HG03457 (cell line): ENCODE measurements around the gene GRHL3.

Experiments used
- ATAC-seq: cut with Tn5 transposase; IDR thresholded peaks from one replicate; pipeline ENCODE4 v1.9.1; 2021; ENCODE audit warnings: moderate number of reproducible peaks; ENCODE audit not compliant: unreplicated experiment

Gene GRHL3

DNA sequence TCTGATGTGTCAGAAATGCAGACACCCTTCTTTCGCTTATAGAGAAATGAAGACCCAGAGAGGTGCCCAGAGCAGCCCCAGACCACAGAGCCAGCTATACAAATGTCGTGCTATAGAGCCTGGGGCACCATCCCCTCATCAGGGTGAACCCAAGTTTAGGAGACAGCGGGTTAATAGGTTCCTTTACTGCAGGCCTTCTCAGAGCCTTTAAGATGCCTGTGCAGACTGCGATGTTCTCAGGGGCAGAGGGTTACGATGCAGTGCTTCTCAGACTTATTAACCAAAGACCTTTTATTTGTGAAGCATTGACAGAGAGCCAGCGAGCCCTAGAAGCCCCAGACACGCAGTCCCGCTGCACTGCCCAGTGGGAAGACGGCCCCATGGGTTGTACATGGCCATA is 47.5 kb downstream of the GRHL3 start:
- ATAC-seq: no peak

DNA sequence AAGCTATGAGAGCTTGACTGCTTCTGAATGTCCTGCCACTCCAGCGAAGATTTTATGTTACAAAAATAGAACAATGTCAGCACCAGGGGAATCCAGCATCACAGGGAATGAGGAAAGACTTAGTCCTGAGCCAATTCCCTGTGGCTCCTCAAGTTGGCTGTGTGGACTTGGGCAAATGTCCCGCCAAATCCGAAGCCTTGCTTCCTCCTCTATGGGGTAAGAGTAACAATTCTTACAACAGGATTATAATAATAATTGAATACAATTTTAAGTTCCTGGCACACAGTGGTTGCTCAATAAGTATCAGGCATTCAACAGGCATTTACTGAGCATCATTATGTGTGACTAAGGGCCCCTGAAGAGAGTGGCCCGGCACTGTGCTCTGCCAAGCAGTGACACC is 50.0 kb downstream of the GRHL3 start:
- no peak for ATAC-seq

DNA sequence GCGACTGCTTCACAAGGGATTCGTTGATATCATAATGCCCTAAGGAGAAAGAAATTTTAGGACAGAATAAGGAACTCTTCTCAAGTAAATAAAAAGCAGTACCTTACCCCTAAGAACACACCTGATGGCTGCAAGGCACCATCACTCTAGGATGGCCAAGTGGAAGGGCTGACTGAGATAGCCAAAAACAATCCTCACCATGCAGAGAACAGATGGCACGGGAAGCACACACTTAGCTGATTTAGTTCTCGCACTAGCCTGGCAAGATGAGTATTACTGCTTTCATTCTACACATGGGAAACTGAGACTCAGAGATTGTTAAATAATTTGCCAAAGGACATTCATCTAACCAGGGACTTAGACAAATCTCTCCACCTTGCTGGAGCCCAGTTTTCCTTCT is 50.6 kb downstream of the GRHL3 start:
- ATAC-seq: no peak

DNA sequence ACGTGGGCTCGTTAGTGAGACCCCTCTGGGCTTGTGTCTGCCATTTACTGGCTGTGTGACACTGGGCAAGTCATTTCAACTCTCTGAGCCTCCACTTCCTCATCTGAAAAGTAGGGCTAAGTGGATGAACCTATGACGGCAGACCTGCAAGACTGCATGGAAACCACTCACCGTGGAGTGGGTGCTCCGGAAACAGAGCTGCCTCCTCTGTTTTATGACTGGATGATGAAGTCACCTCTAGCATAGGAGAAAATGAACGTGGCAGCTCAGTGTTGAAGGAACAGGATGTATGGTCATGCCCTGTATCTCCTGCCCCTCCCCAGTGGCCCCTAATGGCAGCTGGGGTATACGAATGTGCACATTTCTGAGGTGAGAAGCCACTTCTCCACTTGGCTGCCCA is 53.9 kb downstream of the GRHL3 start:
- no peak for ATAC-seq

DNA sequence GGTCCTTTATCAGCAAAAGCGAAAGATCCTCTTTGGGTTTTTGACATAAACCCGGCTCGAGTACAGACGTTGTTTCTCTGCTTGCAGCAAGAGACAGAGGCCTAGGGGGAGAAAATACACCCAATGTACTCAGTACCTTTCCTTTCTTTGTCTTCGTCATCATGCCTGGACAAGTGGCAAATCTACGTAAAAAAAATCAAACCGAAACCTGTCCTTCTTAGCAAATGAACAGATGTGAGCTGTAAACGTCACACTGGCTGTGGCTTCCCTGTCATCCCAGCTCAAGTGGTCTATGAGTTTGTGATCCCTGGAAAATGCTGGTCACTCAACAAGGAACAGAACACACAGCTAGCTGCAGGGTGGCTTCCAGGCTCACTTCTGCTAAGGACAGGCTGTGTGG is 54.6 kb downstream of the GRHL3 start:
- no peak for ATAC-seq

DNA sequence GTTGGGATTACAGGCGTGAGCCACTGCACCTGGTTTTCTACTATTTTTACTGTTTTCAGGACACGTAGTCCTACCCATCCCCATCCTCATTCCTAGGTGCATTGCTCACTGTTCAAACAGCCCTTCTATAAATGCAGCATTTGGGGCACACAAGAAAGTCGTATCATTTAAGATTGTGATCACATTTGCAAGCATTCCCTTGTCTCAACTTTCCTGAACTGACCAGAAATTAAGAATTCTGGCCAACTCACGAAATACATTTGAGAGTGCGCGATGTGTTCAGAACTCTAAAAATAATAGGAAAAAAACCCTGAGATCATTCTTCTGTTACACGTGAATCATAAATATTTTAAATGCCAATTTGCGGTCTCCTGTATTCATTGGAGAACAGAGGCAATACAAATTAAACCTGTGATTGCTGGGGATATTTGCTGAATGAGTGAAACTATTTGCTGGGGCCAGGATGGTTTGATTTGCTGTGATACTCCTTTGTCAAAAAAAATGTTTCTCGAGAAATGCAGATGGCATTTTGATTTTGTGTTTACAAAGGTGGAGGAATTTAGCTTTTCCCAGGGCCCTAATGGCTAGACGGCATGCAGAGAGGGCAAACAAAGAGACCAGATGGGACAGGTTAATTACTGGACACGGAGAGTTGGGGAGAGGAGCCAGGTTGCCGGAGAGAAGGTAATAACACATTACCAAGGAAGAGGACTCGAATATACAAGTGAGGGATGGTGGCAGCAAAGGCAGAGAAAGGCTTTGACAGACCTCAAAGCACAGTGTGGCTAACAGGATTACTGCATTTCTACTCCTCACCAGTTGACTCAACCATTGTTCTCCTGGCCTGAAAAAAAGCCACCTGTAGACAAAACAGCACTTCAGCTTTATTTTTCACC is 56.0 kb downstream of the GRHL3 start:
- ATAC-seq: no peak

DNA sequence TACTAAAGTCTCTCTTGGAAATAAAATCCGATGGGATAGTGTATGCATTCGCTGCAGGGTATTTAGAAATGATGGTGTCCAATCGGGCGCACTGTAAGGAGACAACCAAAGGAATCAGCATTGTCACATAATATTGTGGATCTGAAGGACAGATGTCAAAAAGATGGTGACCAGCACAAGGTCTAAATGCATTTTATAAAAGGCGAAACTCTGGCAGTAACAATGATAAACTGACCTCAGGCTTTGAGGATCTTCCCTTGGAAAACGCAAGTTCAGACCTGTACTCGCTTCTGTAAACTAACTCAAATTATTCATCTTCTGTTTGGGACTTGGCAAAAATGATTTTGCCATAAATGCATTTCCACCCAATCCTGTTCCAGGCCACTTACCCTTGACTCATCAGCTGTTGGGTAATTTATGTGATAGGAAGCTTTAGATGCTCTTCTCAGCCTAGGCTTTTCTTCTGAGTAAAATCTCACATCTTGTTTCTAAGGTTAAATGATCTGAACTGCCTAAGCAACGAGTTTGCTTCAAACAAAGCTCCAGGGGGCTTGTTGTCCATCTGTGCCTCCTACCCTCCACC is 60.7 kb downstream of the GRHL3 start:
- ATAC-seq: no peak

DNA sequence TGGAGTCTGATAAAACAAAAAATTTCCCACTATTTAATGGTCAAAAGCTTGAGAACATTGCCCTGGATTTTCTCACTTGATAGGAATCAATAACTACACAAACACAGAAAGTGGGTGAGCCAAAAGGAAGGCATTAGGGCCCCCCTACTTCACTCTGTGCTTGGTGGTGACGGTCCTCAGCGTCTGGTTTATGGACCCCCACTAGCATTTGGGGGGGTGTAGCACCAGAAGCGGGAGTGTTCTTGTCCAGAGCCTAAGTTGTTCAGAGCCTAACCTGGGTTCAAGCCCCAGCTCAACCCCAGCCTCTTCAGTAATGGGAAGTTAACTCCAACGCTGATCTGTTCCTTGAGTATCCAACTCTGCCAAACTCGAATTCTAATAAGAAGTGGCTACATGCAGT is 61.4 kb downstream of the GRHL3 start:
- ATAC-seq: no peak

DNA sequence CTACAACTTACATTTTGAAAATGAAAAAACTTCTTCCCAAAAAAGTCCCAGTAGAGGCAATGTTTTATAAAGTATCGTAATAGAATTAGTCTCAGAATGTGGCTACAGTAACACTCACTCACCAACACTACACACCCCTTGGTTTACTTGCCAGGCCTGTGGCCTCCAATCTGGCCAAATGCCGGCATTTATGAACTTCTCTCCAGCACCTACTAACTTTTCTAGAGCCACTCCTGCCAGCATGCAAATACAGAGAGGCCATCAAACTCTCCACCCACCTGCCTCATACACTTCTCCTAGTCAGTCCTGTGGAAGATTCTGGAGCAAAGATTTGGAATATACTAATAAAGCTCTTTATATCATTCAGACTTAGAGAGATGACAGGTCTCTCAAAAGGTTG is 62.1 kb downstream of the GRHL3 start:
- no peak for ATAC-seq

DNA sequence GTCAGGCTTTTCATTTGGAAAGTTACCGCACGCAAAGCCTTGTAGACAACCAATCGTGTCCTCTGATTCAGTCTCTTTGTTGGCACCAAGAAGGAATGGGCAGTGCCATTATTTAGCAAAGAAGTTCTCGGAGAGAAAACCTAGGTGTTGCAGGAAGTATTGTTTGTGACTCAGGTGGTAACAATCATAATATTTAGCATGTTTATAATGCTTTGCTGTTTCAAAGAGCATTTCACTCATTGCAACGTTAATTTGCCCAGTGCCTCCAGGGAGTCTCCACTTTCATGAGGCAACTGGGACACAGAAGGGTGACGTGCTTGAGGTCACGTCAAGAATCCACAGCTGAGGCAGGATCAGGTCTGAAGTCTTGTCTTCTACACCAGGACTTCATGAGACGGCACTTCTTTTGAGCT is 63.0 kb downstream of the GRHL3 start:
- ATAC-seq: no peak

DNA sequence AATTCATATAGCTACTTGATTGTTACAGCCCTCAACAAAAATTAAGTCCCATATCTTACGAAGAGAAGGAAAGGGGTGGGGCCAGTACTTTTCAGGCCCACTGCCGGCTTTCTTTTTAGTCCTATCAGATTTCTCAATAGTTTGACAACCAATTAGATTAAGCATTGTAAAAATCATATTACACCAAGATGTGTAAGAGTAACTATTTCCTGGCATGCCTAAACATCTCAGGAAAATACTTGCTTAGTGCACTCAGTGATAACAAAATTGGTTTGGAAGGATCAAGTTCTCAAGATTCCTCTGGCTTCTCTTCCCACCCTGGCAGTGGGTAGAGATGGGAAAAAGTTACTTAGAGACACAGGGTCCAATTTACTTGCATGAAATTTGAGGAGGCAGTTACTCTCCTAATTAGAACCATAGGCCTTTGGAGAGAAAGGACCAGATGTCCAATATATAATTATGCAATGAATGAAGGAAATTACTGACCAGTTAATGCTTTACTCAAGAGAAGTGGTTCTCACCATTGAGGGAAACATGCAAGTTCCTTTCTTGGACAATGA is 64.3 kb downstream of the GRHL3 start:
- no peak for ATAC-seq

DNA sequence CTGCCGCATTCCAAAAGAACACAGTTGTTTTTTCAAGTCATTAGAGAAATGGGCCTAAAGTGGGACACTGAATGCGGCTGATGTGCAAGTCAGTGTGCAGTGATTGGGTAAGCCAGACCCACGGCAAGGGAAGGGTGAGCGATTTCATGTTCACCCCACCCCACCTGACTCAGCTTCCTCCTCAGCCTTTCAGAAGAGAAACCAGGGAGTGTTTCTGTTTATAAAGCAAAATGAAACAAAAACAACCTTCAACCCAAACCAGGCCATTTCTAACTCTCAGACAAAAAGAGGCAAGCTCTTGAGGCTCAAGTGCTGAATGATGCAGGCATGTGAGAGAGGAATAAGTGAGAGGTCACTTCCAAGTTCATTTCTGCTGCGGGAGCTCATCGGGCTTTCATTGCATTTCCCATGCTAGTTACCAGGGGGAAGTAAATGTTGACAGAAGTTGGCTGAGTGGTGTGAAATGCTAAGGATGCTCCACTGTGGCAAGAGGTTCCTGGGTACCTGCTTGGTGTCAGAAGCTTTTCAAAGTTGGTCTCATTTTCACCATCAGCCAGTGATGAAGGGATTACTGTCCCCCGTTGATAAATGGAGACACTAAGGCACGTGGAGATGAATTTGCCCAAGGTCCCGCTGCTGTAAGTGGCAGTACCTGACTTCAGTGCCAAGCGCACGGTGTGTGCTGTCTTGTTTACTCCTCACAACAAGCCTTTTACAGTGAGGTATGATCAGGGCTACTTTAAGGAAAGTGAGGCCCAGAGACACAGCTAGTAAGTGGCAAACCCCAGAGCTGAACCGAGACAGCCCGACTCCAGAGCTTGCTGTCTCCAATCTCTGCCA is 65.3 kb downstream of the GRHL3 start:
- ATAC-seq: no peak

DNA sequence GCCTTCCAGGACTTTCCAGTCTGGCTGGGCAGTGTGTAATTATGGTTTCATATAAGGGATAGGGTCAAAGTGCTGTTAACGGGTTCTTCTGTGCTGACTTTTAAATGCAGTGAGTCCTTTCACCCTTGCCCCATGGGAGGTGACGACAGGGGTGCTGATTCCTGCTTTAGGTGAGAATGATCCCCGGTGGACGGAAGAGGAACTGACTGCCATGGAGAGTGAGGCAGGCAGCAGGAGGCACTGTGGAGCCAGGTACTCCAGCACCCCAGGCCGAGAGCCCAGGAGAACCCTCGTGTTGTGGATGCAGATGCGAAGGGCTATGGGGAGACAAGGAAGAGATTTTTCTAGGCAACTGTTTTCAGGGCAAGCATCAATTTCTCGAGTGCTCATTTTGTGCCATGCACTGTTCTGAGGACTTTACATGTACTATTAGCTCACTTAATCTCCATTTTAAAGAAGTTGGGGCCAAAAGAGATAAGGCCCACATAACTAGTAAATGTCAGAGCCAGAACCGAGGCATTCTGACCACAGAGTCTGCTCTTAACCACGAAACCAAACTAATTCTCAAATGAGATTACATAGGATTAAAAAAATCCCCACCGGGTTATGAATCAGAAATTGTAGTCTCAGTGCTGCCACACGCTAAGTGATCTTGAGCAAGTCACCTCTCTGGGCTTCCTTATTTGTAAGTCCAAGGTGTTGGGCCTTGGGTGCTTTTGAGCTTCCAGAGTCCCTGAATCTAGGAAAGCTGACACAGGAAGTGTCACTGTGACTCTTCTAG is 66.2 kb downstream of the GRHL3 start:
- no peak for ATAC-seq

DNA sequence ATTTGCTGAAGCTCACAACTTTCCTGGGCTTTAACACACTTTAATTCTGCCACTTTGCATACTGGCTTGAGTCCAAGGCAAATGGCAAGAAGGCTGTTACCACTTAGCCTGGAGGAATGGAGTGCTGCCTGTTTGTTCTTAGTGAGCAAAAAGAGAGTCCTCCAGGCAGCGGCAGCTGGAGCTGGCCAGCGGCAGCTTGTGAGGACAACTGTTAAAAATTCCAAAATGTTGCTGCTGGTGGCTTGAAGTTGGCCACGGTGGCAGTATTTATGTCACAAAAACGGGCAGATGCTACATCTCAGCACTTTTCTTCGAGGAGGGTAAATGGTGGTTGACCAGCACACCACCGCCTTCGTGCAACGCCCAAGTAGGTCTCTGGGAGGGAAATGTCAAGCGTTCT is 67.1 kb downstream of the GRHL3 start:
- ATAC-seq: no peak

DNA sequence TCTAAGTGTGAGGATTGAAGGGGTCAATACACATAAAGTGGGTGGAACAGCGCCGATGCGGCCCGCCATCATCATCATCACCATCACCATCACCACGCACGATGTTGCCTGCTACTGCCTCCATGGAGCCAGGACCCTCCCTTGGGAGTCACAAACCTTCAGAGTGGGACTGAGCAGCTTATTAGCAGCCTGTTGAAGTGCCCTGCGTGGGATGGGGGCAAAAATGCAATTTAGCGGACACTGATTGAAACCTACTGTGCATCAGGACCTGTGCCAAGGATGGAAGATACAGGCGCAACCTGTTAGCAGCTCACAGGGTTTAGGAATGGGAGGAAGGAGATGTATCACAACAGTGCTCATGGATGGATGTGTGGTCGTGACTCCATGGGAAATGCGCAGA is 67.8 kb downstream of the GRHL3 start:
- ATAC-seq: no peak

DNA sequence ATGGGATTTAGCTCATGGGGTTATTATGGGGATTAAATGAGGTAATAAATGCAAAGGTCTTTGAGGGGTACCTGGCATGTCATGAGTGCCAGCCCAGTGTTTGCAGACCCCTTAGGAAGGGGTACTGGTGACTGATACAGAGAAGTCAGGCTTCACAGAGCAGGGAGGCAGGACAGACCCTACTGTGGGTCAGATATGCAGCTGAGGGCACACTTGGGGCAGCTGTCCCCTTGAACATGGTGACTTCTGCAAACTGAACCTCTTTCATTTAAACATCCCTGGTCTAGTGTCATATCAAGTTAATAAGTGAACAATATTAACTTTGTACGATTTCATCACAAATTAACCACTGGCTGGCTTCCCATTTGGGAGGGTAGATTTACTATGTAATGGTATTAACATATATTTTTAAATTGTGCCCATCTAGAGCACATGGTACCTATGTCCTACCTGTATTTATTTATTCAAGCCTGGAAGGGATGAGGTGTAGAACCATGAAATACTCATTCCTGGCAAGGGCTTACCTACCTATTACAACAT is 68.5 kb downstream of the GRHL3 start:
- no peak for ATAC-seq

DNA sequence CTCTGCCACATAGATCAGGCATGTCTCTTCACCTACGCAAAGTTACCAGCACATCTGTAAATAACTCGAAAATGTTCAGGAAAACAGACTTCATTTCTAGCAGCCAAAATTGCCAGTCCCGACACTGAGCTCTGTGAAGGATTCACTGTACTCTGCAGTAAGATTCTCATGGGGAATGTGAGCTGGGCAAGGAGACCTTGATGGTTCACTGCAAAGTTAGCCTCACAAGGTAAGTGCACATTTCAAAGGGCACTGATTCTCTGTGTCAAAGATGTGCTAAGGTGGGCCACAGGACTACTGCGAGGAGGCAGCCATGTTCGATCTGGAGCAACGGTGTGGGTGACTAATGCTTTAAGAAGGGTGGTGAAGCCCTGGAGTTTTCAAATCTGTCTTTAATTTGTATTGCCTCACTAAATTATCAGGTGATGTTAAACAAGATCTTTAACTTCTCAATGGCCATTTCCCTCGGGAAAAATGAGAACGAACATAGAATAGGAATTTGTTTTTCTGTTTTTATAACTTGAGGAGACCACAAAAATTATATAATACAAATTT is 69.3 kb downstream of the GRHL3 start:
- ATAC-seq: no peak

DNA sequence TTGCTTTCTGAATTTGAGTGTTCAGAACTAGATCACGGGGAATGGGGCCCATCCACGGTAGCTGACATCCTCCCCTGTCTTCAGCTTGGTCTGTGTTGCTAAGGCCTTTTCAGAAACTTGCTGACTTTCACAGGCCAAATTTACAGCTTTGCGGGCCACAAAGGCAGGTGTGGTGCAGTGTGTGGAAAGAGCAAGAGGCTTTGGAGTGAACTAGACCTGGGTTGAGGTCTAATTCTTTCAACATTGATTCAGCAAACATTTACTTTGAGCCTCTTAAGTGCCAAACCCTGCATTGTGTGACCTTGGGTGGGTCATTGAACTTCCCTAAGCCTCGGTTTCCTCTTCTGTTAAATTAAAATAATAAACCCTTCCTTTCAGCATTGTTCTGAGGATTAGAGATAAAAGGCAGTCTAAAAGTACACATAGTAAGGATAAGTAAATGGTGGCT is 70.1 kb downstream of the GRHL3 start:
- ATAC-seq: no peak

DNA sequence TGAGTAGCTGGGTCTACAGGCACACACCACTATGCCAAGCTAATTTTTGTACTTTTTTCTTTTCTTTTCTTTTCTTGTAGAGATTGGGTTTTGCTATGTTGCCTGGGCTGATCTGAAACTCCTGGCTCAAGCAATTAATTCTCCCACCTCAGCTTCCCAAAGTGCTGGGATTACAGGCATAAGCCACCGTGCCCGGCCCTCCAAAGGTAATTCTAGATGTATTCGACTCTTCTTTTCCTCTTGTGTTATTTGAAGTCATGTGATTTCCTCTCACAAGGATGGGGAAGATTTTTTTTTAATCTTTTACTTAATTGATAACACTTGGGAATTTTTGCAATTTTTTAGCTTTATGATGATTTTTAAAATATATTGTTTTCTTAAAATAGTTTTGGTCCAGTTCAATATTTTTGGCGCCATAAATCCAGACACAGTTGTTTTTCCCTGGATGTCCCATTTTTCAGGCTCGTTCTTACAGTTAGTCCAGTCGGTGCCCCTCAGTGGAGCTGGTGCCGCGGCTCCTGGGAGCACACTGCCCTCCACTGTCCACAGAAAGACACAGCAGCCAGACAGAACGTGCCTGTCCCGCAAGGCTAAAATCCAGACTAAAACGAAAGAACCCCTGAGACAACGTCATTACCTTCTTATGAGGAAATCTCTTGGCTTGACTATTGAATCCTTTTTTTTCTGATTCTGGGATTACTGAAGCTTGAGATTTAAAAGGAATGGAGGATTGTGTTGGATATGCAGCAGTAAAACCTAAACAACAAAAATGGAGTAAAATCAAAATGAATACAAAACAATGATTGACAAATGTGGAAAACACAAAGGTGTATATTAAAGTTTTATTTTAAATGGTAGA is 72.0 kb downstream of the GRHL3 start:
- ATAC-seq: no peak
